Mesenchymal stem cell (in vitro differentiated cells and primary cell): Measurements from ENCODE around the gene CHD9NB.

Experiments used
- DNase-seq: peaks from one replicate; pipeline ENCODE4 v3.0.0-alpha.2; 2013
- H2AFZ ChIP-seq: one replicate; pipeline ENCODE4 v1.6.1; 2013; ENCODE audit warnings: low read depth, mild to moderate bottlenecking, control low read depth, inconsistent platforms, low read length, moderate library complexity
- H2AK5ac ChIP-seq: 2 replicates; pipeline ENCODE4 v1.6.1; 2013; ENCODE audit warnings: low read length, moderate library complexity, mild to moderate bottlenecking, inconsistent platforms; ENCODE audit not compliant: severe bottlenecking
- H2BK120ac ChIP-seq: one replicate; pipeline ENCODE4 v1.6.1; 2013; ENCODE audit warnings: low read depth, mild to moderate bottlenecking, inconsistent platforms, low read length, moderate library complexity
- H2BK12ac ChIP-seq, 2 experiments: one replicate each; pipeline ENCODE4 v1.6.1; 2013; ENCODE audit warnings: inconsistent platforms in 2 of 2, low read length in 2 of 2, mild to moderate bottlenecking in 2 of 2, moderate library complexity in 2 of 2, control low read depth in 1 of 2
- H2BK15ac ChIP-seq: one replicate; pipeline ENCODE4 v1.6.1; 2013; ENCODE audit warnings: mild to moderate bottlenecking, low read depth, inconsistent platforms; ENCODE audit not compliant: poor library complexity, severe bottlenecking
- H2BK5ac ChIP-seq: 2 replicates; pipeline ENCODE4 v1.6.1; 2013; ENCODE audit warnings: low read depth, mild to moderate bottlenecking, low read length, control low read depth, inconsistent platforms; ENCODE audit not compliant: poor library complexity, severe bottlenecking
- H3K14ac ChIP-seq, 2 experiments: one replicate each; pipeline ENCODE4 v1.6.1; 2013; ENCODE audit warnings: inconsistent platforms in 2 of 2, low read length in 2 of 2, control low read depth in 1 of 2, mild to moderate bottlenecking in 1 of 2, moderate library complexity in 1 of 2
- H3K18ac ChIP-seq, 2 experiments: one replicate each; pipeline ENCODE4 v1.6.1; 2013; ENCODE audit warnings: inconsistent platforms in 2 of 2, low read length in 2 of 2, control low read depth in 1 of 2, low read depth in 1 of 2, mild to moderate bottlenecking in 1 of 2
- H3K23ac ChIP-seq, 2 experiments: one replicate each; pipeline ENCODE4 v1.6.1; 2013; ENCODE audit warnings: inconsistent platforms in 2 of 2, low read length in 2 of 2, mild to moderate bottlenecking in 2 of 2, moderate library complexity in 2 of 2, control low read depth in 1 of 2
- H3K27ac ChIP-seq: 2 replicates; pipeline ENCODE4 v1.5.1; 2013; ENCODE audit warnings: mild to moderate bottlenecking, moderate library complexity, low read length, control low read depth, inconsistent platforms; ENCODE audit not compliant: poor library complexity, severe bottlenecking
- H3K27me3 ChIP-seq, 2 experiments: 2 replicates each; pipeline versions ENCODE4 v1.6.1 to v1.7.0; 2013; ENCODE audit warnings: low read length in 2 of 2, mild to moderate bottlenecking in 2 of 2, moderate library complexity in 2 of 2, control low read depth in 1 of 2, inconsistent platforms in 1 of 2; ENCODE audit not compliant: control insufficient read depth in 1 of 2, insufficient read depth in 1 of 2
- H3K36me3 ChIP-seq, 2 experiments: 2 replicates each; pipeline versions ENCODE4 v1.6.1 to v1.7.0; 2013; ENCODE audit warnings: low read length in 2 of 2, control low read depth in 1 of 2, inconsistent platforms in 1 of 2, low read depth in 1 of 2, mild to moderate bottlenecking in 1 of 2; ENCODE audit not compliant: insufficient read depth in 2 of 2, control insufficient read depth in 1 of 2
- H3K4ac ChIP-seq, 2 experiments: one replicate each; pipeline ENCODE4 v1.6.1; 2013; ENCODE audit warnings: inconsistent platforms in 2 of 2, low read length in 2 of 2, mild to moderate bottlenecking in 2 of 2, moderate library complexity in 2 of 2, control low read depth in 1 of 2, low read depth in 1 of 2
- H3K4me1 ChIP-seq: 2 replicates; pipeline ENCODE4 v1.6.1; 2013; ENCODE audit warnings: low read depth, low read length, control low read depth; ENCODE audit not compliant: control insufficient read depth, insufficient read depth
- H3K4me2 ChIP-seq: 2 replicates; pipeline ENCODE4 v1.6.1; 2013; ENCODE audit warnings: low read length, mild to moderate bottlenecking, inconsistent platforms; ENCODE audit not compliant: poor library complexity, severe bottlenecking
- H3K4me3 ChIP-seq, 2 experiments: 2 replicates each; pipeline versions ENCODE4 v1.5.1 to v1.7.0; 2013; ENCODE audit warnings: low read length in 2 of 2, mild to moderate bottlenecking in 2 of 2, control low read depth in 1 of 2, low read depth in 1 of 2; ENCODE audit not compliant: insufficient read depth in 1 of 2
- H3K79me1 ChIP-seq: replicated peaks from 2 replicates; pipeline ENCODE4 v1.6.1; 2013; ENCODE audit warnings: mild to moderate bottlenecking, control low read depth, low read length, inconsistent platforms; ENCODE audit not compliant: poor library complexity, severe bottlenecking
- H3K9ac ChIP-seq: 2 replicates; pipeline ENCODE4 v1.7.0; 2013; ENCODE audit warnings: mild to moderate bottlenecking, low read length, moderate library complexity
- H3K9me3 ChIP-seq: 2 replicates; pipeline ENCODE4 v1.7.0; 2013; ENCODE audit warnings: mild to moderate bottlenecking, low read length; ENCODE audit not compliant: control insufficient read depth
- H4K8ac ChIP-seq: one replicate; pipeline ENCODE4 v1.6.1; 2013; ENCODE audit warnings: inconsistent platforms, mild to moderate bottlenecking, low read length, moderate library complexity
- H4K91ac ChIP-seq: one replicate; pipeline ENCODE4 v1.6.1; 2013; ENCODE audit warnings: mild to moderate bottlenecking, low read length, inconsistent platforms
- WGBS: methylation state at CpG from one replicate; pipeline ENCODE4 v1.1.7; 2013; ENCODE audit warnings: mixed read lengths; 5-methylcytosine and 5-hydroxymethylcytosine counted together

The CHD9NB gene

GRCh38 chr16:52994942-52995341 lies 57.8 kb downstream of the CHD9NB start:
- Histone ChIP-seq H3K14ac (no peak overlapping the region), H4K8ac (no peak overlapping the region), H3K27ac (no peak overlapping the region), H3K79me1 (no peaks in the 10 kb centered on the region), H3K23ac (no peak overlapping the region), H3K27me3 (no peaks in the 10 kb centered on the region), H2BK15ac (no peak overlapping the region), H4K91ac (no peak overlapping the region), H3K4me2 (no peak overlapping the region), H3K9me3 (no peaks in the 10 kb centered on the region), H3K4me3 (no peak overlapping the region), H3K4me1 (no peaks in the 10 kb centered on the region), H3K4ac (no peak overlapping the region), H3K9ac (no peak overlapping the region), H3K36me3 (no peaks in the 10 kb centered on the region), H2BK12ac (no peak overlapping the region), H2BK120ac (no peak overlapping the region), H2AFZ (no peak overlapping the region), H3K18ac (no peak overlapping the region), H2BK5ac (no peak overlapping the region), H2AK5ac (no peak overlapping the region)
- WGBS, result 75% methylated on average over 4 of the region's 5 CpGs
- no peak for DNase-seq

GRCh38 chr16:52993179-52993578 lies 59.5 kb downstream of the CHD9NB start:
- Histone ChIP-seq H2AK5ac (no peak overlapping the region), H3K27me3 (no peaks in the 10 kb centered on the region)

GRCh38 chr16:52991572-52991971 lies 61.1 kb downstream of the CHD9NB start:
- Histone ChIP-seq H2BK120ac (no peak overlapping the region), H3K4ac (no peak overlapping the region), H3K36me3 (no peaks in the 10 kb centered on the region), H3K4me3 (no peak overlapping the region), H3K27ac (no peak overlapping the region), H3K79me1 (peaks cover 2% of the 10 kb centered on the region), H2BK15ac (no peak overlapping the region), H3K27me3 (no peaks in the 10 kb centered on the region), H2BK12ac (no peak overlapping the region), H3K14ac (no peak overlapping the region), H3K9me3 (no peaks in the 10 kb centered on the region), H4K8ac (no peak overlapping the region), H4K91ac (no peak overlapping the region), H2BK5ac (no peak overlapping the region), H3K9ac (no peak overlapping the region), H3K4me2 (no peak overlapping the region), H3K4me1 (no peaks in the 10 kb centered on the region), H2AFZ (no peak overlapping the region), H3K18ac (no peak overlapping the region), H2AK5ac (no peak overlapping the region), H3K23ac (no peak overlapping the region)
- DNase-seq, result no peak
- WGBS, result 60% methylated on average over 1 of the region's 1 CpG

More at GRCh38 chr16:52993179-52993578, 59.5 kb downstream of the CHD9NB start:
- H2AFZ ChIP-seq, result no peak overlapping the region
- no peak overlapping the region for H3K9ac ChIP-seq
- no peak overlapping the region for H4K91ac ChIP-seq
- no peak overlapping the region for H2BK15ac ChIP-seq
- H3K4ac ChIP-seq, result no peak overlapping the region
- no peaks in the 10 kb centered on the region for H3K36me3 ChIP-seq
- no peak overlapping the region for H3K18ac ChIP-seq
- H3K79me1 ChIP-seq, result peaks cover 2% of the 10 kb centered on the region
- H2BK12ac ChIP-seq, result no peak overlapping the region
- no peak overlapping the region for H3K23ac ChIP-seq
- no peak overlapping the region for H2BK5ac ChIP-seq
- no peak for DNase-seq
- H3K9me3 ChIP-seq, result no peaks in the 10 kb centered on the region
- H3K4me3 ChIP-seq, result no peak overlapping the region
- 87% methylated on average over 3 of the region's 3 CpGs for WGBS
- no peak overlapping the region for H3K27ac ChIP-seq
- no peak overlapping the region for H3K14ac ChIP-seq
- no peak overlapping the region for H4K8ac ChIP-seq
- no peak overlapping the region for H3K4me2 ChIP-seq
- H2BK120ac ChIP-seq, result no peak overlapping the region
- H3K4me1 ChIP-seq, result no peaks in the 10 kb centered on the region
